Measurements from ENCODE around the gene ZNF680. TPM values are rescaled to one million over a fixed set of nuclear protein-coding genes. Genes with fewer than 3 reads are reported as not detected.
"Not testable (repeated sequence)": the region's sequence is repeated elsewhere in the genome, so short reads cannot be mapped to it uniquely, and the experiment has no call there.

ZNF680 gene
- 29.6 TPM for total RNA-seq

DNA sequence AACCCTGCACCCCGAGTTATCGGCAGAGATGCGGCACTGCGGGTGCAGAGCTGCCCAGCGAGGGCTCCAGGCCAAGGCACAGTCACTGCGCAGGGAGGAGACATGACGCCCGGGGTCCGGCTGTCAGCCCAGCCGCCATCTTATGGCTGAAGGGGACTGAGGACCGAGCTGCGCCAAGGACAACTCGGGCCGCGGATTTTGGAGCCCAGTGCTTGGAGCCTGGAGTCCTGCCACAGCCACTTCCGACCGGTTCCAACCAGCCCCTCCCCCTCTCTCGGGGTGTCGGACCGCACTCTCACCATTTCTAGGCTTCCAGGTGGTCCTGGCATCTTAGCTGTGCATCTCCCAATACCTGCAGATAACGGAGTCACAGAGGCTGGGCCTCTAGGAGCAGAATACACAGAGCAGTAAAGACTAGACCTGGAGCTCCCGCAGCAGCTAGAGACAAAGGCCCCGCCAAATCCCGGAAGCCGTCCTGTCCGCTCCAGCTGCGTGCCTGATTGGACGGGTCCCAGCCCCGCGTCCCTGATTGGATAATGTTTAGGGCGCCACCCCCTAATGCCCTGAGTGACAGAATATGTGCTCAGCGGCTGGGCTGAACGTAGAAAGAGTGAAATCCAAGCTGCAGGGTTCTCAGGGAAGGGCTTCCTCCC, at the start of gene ZNF680:
Gene ZNF680 (minus strand): TSS at position 446 of the 653 bp plus-strand sequence. CDS start 117 bp downstream, at position 329.
- ATAC-seq (peak; percentile 99), DNase-seq (ENCODE audit: low spot score) (peak; percentile 96)
- intact Hi-C loops (cut with DNase I) = no loop called here

DNA sequence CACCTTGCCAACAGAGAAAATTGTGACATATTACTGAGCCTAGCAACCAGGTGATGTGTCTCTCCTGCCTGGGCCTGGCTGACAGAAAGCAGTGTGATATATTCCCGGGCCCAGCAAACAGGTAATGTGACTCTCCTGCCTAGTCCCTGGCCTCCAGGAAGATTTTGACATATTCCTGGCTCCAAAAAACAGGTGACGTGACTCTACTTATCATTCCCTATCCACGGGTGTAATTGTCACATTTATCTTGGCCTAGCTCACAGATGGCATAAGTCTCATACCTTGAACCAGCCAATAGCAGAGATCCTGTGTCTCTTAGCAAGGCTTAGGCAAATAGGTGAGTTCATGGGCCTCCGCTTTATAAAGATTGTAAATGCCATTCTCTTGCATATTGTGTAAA, 49.6 kb upstream of the ZNF680 start:
- ATAC-seq (no peak), DNase-seq (ENCODE audit: low spot score) (no peak)
- intact Hi-C loops (cut with DNase I) = no loop called here

DNA sequence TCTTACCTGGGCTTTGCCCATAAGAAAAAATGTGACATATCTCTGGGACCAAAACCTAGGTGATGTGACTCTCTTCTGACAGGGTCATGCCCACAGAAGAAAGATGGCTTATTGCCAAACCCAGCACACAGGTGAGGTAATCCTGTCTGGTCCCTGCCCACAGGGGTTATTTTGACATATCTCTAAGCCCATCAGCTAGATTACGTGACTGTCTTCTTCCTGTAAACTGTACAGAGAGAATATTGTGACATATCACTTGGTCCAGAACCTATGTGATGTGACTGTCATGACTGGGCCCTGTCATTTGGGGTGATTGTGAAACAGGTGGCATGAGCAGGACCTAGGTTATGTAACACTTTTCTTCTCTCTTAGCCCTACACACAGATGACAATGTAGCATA, 48.8 kb upstream of the ZNF680 start:
- ATAC-seq (no peak), DNase-seq (ENCODE audit: low spot score) (no peak)
- intact Hi-C loops (cut with DNase I) = no loop called here

DNA sequence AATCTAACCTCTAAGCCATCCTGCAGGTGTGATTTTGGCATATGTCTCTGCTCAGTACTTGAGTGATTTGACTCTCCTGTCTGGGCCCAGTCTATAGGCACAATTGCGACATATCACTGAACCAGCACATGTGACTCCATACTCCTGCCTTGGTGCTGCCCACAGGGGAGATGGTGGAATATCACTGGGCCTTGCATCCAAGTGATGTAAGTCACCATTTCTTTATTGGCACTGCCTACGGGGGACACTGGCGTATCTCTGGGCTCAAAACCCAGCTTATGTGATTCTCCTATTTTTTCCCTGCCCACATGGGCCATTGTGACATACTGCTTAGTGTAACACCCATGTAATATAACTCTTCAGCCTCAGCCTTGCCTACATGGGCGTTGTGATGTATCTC, 48.1 kb upstream of the ZNF680 start:
- intact Hi-C loops (cut with DNase I) = no loop called here
- ATAC-seq (no peak), DNase-seq (ENCODE audit: low spot score) (no peak)

DNA sequence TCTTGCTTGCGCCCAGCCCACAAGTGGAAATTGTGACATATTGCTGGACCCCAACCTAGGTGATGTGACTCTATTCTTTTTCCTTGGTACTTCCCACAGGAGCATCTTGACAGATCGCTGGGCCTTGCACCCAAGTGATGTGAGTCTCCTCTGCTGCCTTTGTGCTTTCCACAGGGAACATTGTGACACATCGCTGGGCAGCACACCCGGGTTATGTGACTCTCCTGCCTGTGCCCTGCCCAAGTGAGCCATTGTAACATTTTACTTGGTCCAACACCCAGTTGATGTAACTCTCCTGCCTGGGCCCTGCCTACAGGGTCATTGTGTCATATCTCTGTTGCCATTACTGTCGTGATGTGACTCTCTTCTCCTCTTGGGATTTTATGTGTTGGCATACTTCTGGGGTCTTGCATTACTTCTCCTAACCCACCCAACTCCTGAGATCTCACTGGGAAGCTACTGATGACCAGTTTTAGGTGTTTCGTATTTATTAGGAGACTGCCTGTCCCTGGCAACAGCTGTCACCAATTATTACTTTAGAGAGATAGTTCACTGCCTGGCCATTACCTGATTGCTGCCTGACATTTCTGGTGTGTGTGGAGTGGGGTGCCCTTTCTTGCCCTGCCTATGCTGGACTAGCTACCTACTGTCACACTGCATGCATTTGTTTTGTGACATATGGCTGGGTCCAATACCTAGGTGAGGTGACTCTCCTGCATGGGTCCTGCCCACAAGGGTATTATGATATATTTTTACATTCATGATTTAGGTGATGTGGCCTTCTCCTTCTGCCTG, 45.4 kb upstream of the ZNF680 start:
- DNase-seq (ENCODE audit: low spot score) (no peak), ATAC-seq (no peak)
- intact Hi-C loops (cut with DNase I) = no loop called here

DNA sequence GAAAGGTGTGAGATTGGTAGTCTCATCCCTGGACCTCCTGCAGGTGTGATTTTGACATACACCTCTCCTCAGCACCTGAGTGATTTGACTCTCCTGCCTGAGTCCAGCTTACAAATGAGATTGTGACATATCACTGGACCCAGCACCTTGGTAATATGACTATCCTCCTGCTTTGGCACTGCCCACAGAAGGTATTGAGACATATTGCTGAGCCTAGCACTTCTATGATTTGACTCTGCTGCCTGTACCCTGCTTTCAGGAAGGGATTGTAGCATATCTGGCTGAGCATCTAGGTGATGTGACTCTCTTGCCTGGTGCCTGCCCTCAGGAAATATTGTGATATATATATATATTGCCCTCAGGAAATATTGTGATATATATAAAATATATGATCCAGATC, 43.5 kb upstream of the ZNF680 start:
- ATAC-seq (no peak), DNase-seq (ENCODE audit: low spot score) (no peak)
- intact Hi-C loops (cut with DNase I) = no loop called here

DNA sequence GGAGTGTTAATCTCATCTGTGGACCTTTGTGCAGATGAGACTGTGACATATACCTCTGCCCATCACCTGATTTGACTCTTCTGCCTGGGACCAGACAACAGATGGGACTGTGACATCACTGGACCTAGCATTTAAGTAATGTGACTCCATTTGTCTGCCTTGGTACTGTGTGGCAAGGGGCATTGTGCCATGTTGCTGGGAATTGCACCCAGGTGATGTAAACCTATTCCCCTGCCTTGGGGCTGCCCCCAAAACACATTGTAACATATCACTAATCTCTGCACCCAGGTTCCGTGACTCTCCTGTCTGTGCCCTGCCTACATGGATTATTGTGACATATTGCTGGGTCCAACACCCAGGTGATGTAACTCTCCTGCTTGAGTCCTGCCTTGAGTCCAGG, 40.4 kb upstream of the ZNF680 start:
- ATAC-seq (no peak), DNase-seq (ENCODE audit: low spot score) (no peak)
- intact Hi-C loops (cut with DNase I) = no loop called here

DNA sequence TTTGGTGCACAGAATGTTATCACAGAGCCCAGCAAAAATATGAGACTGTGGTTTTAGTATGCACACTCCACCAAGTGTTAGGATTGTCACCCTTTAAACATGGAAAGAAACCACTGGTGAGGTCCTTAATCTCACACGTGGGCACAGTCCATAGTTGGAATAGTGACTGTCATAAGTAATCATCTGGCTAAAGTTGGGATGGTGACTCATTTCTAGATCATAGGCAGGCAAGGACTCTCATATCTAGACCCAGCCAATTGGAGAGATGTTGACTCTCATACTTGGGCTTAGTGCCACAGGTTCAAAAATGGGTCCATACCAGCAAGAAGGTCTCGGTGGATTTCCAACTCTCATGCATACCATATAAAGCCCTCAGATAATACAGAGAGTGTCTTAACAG, 39.6 kb upstream of the ZNF680 start:
- no peak for ATAC-seq
- no peak for DNase-seq (ENCODE audit: low spot score)
- intact Hi-C loops (cut with DNase I) = no loop called here

DNA sequence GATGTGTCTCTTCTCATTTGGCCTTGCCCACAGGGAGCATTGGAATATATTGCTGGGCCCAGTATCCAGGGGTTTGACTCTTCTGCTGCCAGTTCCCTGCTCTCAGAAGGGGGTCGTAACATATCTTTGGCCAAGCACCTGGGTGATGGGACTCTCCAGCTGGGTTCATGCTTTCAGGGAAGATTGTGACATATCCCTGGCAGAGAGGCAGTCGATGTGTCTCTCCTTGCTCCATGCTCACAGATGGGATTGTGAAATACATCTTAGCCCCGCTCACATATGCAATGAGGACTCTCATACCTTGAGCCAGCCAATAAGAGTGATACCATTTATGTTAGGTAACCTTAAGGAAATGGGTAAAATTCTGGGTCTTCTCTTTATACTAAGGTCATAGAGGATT, 39.2 kb upstream of the ZNF680 start:
- DNase-seq (ENCODE audit: low spot score) = no peak
- ATAC-seq = no peak
- intact Hi-C loops (cut with DNase I) = no loop called here

DNA sequence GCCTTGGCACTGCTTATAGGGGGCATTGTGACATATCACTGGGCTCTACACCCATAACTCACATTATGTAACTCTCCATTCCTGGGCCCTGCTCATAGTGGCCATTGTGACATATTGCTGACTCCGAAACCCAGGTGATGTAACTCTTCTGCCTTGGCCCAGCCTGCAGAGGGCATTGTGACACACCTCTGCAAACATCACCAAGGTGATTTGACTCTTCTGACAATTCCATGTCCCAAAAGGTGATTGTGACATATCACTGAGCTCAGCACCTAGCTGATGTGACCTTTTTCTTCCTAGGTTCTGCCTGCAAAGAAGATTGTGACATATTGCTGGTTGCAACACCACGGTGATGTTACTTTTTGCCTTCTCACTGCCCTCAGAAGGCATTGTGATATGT, 36.5 kb upstream of the ZNF680 start:
- intact Hi-C loops (cut with DNase I) = no loop called here
- no peak for DNase-seq (ENCODE audit: low spot score)
- ATAC-seq = no peak

DNA sequence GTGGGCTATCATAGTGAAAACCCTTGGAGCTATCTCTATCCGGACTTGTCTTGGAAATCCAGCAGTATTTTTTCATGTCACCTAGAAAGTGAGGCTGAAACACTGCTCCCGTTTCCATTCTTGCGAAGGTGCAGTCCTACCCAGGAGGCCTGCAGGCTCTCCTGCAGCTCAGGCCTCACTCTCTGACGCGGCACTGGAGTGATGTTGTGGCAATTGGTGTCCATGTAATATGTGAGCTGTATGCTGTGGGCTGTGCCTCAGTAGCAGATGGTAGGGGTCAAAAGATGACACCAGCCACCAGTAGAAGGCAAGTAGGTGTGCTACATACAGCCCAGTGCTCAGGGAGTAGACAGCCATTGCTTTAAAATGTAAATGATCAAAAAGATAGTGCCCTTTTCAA, 28.1 kb upstream of the ZNF680 start:
- DNase-seq (ENCODE audit: low spot score) (no peak), ATAC-seq (no peak)
- intact Hi-C loops (cut with DNase I) = no loop called here

DNA sequence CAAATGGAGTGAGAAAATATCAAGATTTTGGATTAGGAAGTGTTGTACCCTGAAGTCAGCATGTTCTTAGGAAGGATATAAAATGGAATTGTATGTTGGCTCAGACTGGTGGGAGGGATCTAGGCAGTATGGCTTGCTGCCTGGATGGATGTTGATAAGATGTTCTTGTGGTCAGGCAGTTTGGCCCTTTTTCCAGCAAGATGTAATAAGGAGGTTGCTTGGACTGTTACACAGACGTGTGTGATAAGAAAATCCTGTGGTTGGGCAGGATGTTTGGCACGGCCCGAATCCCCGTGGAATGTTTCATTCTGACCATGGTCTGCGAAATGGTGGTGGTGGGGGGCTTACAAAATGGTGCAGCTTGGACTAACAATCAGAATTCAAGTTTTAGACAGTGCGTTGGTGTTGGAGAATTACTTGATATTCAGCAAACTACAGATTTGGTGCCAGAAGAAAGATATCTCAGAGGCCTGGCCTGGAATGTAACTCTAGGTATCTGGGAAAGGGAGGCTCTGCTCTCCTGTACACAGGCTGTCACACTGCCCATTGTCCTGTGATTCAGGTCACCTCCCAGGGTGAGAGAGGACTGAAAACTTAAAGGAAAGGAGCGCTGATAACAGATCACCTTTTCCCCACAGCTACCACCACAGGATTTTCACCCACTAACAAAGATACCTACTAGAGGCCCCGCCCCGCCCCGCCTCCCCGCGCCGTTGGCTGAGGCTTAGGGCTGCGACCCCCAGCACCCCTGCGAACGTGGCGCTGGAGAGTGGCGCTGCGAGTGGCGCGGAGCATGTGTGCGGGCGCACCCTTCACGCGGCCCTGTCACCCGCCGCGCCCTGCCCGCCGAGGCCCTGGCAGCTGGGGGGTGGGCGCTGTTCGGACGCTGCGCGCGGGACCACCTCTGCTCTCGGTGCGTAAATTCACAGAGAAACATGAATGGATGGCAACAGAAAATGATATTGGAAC, 19.3 kb upstream of the ZNF680 start:
- no peak for ATAC-seq
- intact Hi-C loops (cut with DNase I) = no loop called here

DNA sequence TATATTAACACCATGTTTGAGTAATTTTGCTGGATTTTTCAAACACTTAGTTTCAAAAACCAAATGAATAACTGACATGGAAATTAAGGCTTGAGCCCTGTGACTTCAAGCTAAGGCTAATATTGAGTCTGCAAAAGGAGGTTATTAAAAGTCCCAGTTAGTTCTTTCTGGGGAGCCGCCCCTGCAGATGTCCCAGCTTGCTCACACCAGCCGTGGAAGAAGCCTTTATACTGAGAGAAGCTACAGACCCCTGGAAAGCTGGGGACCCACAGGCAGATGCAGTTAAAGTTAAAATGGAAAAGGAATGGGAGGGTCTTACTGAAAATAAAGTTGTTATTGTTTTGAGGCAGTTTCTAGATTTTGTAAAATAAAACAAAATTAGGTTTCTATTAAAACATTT, 18.5 kb upstream of the ZNF680 start:
- ATAC-seq = no peak
- intact Hi-C loops (cut with DNase I) = no loop called here
- no peak for DNase-seq (ENCODE audit: low spot score)

More for the DNA sequence above, 19.3 kb upstream of the ZNF680 start:
- no peak for DNase-seq (ENCODE audit: low spot score)

DNA sequence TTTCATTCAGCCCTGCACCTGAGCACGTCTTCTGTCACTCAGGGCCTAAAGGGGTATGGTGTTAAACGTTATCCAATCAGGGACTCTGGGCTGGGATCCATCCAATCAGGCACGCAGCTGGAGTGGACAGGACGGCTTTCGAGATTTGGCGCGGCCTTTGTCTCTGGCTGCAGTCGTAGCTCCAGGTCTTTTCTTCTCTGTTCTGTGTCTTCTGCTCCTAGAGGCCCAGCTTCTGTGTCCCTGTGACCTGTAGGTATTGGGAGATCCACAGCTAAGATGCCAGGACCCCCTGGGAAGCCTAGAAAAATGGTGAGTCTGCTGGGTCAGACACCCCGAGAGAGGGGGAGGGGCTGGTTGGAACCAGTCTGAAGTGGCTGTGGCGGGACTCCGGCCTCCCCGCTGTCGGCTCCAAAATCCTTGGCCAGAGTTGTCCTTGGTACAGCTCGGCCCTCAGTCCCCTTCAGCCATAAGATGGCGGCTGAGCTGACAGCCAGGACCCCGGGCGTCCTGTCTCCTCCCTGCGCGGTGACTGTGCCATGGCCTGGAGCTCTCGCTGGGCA, 11.7 kb upstream of the ZNF680 start:
- DNase-seq (ENCODE audit: low spot score) = no peak
- peak; percentile 77 for ATAC-seq
- intact Hi-C loops (cut with DNase I) = no loop called here

DNA sequence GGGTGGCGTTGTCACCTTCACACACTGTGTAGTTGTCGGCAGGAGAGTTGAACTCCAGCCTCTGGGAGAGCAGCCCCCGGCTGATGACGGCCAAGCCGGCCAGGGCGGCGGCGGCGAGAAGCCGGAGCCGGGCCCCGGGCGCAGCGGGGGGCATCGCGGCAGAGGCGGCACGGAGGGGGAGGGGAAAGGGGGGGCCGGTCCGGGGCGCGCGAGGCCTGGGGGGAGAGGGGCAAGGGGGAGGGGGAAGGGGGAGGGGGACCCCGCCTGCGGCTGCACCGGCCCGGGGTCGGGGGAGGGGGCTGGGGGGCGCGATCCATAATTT, 7.4 kb upstream of the ZNF680 start:
- DNase-seq (ENCODE audit: low spot score); intact Hi-C loops (cut with DNase I); ATAC-seq: not testable (repeated sequence)

DNA sequence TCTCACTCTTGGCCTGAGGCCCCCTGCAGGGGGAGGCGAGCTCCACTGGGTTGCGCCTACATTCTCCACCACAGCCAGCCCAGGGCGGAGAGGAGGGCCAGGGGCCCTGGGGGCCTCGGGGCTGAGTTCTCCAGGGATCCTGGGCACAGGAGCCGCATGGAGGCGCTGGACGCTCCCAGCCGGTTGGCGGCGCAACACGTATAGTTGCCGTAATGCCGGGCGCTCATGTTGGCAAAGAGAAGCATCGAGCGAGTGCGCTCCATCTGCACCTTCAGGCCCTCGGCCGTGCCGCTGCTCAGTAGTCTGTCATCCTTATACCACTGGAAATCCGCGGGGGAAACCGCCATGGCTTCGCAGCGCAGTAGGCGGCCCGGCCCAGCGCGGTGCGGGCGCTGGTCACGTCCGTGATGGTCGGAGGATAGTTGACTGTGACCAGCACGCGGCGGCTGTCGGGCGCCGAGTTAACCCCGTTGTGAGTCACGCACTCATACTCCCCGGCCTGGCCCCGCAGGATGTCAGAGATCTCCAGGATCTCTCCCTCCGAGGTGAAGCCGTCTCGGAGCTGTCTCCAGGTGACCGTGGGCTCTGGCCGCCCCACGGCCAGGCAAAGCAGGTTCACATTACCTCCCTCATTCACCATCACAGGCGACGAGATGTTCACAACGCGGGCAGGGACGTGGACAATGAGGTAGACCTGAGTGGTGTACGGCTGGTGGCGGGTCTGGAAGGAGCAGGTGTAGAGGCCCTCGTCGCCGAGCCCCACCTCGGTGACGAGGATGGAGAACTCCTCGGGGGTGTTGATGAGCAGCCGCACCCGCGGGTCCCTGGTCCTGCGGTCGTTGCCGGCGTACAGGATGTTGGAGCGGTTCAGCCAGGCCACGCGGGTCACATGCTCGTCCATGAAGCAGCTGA, 6.8 kb upstream of the ZNF680 start:
- peak; percentile 70 for ATAC-seq
- intact Hi-C loops (cut with DNase I) = not testable (repeated sequence)
- DNase-seq (ENCODE audit: low spot score) = peak; percentile 62

DNA sequence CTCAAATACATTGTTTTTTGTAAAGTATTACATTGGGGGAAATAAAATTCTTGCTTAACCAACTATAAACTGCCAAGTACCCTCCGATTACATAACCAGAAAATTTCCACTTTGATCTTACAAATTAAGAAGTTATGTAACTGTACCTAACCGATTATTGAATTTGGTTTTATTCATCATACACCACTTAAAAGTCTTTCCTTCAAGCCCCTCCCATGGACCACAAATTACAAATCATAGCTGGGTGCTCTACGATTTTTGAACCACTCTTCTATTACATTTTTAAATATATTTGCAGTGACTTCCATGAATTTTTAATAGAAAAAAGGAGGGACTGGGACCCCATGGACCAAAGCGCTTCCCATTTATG, 630 bp downstream of the ZNF680 start:
- intact Hi-C loops (cut with DNase I) = no loop called here
- no peak for DNase-seq (ENCODE audit: low spot score)
- ATAC-seq = peak; percentile 29

DNA sequence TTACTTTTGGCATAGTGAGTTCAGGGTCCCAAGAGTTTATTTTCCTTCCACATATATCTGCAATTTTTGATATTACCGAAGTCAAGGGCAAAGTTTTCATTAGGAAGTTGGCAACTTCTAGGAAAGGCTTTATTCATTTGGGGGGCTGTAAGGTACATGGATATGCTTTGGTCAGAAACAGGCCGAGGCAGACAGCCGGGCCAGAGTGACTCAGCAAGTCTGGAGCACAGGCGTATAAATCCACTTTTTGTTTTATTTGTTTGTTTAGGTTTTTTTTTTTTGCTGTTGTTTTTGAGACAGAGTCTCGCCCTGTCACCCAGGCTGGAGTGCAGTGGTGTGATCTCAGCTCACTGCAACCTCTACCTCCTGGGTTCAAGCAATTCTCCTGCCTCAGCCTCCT, 3.7 kb downstream of the ZNF680 start:
- ATAC-seq (peak; percentile 20), DNase-seq (ENCODE audit: low spot score) (no peak)
- intact Hi-C loops (cut with DNase I) = no loop called here

DNA sequence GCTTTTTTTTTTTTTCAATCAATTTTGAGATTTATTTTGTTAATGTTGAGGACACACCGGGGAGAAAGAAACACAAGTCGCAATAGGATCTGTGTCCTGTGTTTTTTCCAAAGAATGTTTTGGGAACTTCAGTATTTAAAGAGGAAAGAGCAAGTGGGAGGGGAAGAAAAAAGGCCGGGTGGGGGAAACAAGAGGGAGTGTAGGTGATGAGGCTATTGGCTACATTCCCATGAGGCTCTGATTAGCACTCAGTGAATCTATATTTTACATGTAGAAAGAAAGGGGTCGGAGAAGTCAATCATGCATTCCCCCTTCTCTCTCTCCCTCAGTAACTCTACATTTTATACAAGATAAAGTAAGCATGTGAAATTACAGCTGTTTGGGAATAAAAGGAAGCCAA, 4.1 kb downstream of the ZNF680 start:
- DNase-seq (ENCODE audit: low spot score) (no peak), ATAC-seq (no peak)
- intact Hi-C loops (cut with DNase I) = no loop called here
